HG03342 (cell line): Measurements from ENCODE around the gene LIMA1.
"Not testable (repeated sequence)": the region's sequence is repeated elsewhere in the genome, so short reads cannot be mapped to it uniquely, and the experiment has no call there.

Experiments used
- ATAC-seq: cut with Tn5 transposase; IDR thresholded peaks from one replicate; pipeline ENCODE4 v1.9.1; 2021; ENCODE audit warnings: mild to moderate bottlenecking, moderate library complexity; ENCODE audit not compliant: unreplicated experiment

The LIMA1 gene

DNA sequence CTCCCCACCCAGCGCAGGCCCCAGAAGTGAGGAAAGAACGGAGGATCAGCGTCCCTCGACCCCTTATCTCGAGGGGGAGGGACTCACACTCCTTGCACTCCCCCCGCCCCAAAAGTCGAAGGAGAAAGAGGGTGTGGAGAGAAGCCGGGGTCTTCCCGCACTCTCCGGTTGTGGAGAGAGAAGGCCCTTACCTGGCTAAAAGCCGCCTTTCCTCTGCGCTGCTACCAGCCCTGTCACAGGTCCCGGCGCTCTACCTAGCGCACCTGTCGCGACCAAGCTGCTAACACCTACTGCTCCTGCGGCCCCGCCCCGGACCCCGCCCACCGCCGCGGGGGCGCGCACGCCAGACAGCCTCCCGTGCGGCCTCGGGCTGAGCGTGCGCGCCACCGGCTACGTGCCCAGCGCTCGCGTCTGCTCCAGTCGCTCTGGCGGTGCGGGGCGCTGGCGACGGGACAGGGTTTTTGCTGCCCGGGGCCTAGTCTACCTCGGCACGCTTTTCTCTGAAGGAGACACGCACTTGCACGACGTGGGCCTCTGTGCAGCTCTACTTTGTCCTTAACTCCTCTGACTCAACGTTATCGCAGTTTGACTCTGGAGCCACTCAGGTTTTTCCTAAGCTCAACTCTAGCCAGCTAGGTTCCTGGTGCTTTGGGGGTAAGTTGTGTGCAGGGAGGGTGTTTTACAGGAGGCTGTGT is at the start of gene LIMA1:
Gene LIMA1 (minus strand): TSS at position 292 of the 695 bp plus-strand sequence. CDS start 34,769 bp downstream, outside the sequence.
- peak; percentile 88 for ATAC-seq

DNA sequence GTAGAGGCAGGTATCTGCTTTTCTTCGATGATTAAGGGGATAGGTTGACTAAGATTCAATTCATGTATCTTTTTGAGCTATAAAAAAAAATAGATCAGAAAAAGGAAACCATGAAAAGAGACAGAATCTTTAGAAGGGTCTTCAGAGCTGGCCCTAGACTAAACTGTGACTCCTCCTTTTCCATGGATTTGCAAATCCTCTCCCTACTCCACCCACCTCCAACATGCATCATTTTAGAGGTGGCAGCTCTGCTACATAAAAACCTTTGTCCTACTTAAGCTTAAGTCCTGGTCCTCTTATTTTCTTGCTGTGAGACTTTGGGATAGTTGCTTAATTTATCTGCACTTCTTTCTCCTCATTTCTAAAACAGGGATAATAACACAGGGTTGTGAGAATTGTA is 48.4 kb upstream of the LIMA1 start:
- ATAC-seq = no peak

DNA sequence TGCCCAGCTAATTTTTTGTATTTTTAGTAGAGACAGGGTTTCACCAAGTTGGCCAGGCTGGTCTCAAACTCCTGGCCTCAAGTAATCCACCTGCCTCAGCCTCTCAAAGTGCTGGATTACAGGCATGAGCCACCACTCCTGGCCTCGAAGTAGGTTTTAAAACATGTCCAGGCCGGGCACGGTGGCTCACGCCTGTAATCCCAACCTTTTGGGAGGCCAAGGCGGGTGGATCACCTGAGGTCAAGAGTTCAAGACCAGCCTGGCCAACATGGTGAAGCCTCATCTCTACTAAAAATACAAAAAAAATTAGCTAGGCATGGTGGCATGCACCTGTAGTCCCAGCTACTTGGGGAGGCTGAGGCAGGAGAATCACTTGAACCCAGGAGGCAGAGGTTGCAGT is 45.3 kb upstream of the LIMA1 start:
- not testable (repeated sequence) for ATAC-seq

DNA sequence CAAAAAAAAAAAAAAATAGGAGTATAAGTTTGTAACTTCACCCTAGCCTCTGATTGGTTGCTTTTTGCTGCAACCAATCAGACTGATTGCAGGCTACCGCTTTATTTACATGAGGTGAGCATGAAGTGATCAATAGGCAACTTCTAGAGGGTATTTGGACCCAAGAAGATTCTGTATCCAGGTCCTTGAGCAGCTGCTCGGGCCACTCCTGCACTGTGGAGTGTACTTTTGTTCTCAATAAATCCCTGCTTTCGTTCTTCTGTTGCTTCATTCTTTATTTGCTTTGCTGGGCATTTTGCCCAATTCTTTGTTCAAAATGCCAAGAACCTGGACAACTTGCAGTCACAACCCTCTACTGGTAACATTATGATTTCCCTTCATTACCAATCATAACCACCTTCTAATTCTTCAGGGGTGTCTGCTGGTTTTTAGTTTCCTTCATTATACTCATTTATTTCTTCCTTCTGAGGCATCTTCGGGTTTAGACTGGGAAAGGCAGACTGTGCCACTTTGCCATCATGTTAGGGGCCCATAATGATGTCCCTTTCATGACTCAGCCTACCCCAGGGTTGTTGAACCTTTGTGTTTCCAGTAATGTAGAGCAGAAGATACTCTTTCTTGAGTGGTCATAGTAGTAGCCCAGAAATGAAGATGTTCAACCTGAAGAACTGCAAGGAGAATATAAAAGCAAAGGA is 43.4 kb upstream of the LIMA1 start:
- no peak for ATAC-seq

DNA sequence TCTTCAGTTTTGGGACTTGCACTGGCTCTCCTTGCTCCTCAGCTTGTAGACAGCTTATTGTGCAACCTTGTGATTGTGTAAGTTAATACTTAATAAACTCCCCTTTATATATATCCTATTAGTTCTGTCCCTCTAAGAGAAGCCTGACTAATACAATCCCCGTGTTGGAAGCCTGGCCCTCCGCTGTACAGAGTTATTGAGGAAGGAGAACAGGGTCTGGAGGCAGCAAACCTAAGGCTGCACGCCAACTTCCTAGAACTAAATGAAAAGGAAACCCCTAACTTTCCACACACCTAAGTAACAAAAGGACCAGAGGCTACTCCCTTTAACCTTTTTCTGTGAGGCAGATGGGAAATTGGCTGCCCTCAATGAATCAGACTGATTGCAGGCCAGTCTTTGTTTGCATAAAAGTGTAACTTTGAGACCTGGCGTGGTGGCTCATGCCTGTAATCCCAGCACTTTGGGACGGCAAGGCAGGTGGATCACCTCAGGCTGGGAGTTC is 42.6 kb upstream of the LIMA1 start:
- ATAC-seq = no peak

DNA sequence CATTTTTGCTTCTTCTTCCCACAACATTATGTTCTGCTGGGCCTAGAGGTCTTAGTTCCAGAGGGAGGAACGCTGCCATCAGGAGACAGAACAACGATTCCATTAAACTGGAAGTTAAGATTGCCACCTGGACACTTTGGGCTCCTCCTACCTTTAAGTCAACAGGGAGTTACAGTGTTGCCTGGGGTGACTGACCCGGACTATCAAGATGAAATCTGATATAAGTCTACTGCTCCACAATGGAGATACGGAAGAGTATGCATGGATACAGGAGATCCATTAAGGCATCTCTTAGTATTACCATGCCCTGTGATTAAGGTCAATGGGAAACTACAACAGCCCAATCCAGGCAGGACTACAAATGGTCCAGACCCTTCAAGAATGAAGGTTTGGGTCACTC is 41.5 kb upstream of the LIMA1 start:
- not testable (repeated sequence) for ATAC-seq

DNA sequence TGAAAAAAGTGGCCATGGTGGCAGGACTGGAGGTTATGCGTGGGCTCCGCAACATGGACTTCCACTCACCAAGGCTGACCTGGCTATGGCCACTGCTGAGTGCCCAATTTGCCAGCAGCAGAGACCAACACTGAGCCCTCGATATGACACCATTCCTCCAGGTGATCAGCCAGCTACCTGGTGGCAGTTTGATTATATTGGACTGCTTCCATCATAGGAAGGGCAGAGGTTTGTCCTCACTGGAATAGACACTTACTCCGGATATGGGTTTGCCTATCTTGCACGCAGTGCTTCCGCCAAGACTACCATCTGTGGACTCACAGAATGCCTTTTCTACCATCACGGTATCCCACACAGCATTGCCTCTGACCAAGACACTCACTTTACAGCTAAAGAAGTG is 40.8 kb upstream of the LIMA1 start:
- not testable (repeated sequence) for ATAC-seq

DNA sequence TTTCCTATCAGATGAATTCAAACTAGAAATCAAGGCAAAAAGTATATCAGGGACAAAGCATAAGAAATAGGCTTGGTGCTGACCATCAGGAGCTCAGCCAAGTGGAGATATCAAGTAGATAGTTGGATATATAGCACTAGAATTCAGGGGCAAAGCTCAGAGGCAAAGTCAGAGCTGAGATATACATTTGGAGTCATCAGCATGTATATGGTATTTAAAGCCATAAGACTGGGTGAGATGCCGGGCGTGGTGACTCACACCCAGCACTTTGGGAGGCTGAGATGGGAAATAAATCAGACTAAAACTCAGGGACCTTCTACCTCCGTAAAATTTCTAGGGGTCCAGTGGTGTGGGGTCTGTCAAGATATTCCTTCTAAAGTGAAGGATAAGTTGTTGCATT is 38.9 kb upstream of the LIMA1 start:
- ATAC-seq = no peak

DNA sequence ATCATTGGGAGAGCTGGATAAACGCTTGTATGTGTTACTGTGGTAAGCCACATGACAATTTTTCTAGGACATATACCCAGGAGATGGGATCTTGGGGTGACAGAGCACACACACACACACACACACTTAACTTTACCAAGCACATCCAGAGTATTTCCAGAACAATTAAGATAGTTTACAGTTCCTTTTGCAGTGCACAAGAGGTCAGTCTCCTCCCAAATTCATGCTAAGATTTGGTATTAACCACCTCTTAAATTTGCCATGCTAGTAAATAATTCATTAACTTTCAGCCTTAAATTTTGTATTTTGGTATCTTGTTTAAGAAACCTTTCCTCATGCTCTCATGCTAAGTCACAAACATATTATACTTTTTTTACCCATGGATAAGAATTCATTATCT is 33.9 kb upstream of the LIMA1 start:
- ATAC-seq = no peak

DNA sequence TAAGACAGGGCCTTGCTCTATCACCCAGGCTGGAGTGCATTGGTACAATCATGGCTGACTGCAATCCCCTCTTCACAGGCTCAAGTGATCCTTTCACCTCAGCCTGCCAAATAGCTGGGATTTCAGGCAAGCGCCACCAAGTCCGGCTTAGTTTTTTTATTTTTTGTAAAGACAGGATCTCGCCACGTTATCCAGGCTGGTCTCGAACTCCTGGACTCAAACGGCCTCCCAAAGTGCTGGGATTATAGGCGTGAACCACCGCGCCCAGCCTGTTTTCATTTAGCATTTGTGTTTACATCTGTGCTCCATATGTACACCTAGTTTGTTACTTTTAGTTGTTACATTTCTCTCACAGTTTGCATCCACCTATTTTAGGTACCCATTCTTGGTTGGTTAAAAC is 32.5 kb upstream of the LIMA1 start:
- ATAC-seq = no peak

DNA sequence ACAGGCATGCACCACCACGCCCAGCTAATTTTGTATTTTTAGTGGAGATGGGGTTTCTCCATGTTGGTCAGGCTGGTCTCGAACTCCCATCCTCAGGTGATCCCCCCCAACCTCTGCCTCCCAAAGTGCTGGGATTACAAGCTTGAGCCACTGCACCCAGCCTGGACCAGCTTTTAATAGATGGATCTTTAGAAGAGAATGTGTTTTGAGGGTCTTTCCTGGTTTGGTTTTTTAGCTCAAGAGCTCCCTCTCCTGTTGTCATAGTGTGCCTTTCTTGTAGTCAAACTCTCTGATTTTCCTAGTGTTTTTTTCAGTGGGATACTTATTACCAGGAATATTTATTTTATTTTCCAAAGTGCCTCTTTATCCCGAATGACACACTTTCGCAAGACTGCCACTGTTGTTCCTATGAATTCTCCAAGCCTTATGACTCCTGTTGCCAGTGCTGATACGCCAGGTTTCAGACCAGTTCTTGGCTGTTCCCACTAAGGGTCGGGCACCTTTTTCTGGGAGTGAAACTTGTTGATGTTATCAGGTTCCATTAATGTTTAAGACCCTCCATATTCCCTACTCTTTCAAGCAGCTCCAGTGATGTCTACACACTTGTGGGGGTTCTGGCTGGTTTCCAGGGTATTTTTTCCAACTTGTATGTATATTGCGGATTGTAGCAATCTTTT is 31.5 kb upstream of the LIMA1 start:
- no peak for ATAC-seq

DNA sequence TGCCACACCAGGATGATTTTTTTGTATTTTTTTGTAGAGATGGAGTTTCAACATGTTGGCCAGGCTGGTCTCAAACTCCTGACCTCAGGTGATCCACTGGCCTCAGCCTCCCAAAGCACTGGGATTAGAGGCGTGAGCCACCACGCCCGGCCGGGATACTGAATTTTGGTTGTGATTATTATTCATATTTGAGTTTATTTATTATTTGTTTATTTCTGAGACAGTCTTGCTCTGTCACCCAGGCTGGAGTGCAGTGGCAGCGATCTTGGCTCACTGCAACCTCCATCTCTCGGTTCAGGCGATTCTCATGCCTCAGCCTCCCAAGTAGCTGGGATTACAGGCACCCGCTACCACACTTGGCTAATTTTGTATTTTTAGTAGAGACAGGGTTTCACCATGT is 30.7 kb upstream of the LIMA1 start:
- not testable (repeated sequence) for ATAC-seq

DNA sequence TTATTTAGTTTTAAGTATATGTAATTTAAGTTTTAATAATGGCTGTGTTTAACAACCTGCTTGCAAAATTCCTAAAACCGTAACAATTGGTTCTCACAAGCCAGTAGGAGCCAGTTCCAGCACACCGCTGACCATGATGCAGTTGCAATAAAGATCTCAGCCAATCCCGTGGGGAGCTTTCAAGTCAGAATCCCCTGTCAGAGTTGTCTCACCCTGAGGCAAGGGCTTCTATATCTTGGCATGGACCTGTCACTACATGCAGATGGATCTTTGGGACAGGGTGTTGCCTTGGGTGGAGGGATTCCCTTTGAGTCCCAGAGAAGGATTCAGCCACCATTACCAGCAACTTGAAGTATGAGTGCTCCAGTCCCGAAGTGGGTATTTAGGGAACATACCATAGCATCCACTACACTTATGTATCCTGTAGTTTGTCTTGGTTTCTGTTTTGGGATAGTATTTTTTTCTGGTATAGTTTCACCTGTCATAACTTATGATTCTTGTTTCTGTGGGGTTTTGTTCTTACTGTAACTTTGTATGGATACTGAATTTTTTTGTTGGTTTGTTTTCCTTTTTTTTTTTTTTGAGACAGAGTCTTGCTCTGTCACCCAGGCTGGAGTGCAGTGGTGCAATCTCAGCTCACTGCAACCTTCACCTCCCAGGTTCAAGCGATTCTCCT is 30.1 kb upstream of the LIMA1 start:
- no peak for ATAC-seq

DNA sequence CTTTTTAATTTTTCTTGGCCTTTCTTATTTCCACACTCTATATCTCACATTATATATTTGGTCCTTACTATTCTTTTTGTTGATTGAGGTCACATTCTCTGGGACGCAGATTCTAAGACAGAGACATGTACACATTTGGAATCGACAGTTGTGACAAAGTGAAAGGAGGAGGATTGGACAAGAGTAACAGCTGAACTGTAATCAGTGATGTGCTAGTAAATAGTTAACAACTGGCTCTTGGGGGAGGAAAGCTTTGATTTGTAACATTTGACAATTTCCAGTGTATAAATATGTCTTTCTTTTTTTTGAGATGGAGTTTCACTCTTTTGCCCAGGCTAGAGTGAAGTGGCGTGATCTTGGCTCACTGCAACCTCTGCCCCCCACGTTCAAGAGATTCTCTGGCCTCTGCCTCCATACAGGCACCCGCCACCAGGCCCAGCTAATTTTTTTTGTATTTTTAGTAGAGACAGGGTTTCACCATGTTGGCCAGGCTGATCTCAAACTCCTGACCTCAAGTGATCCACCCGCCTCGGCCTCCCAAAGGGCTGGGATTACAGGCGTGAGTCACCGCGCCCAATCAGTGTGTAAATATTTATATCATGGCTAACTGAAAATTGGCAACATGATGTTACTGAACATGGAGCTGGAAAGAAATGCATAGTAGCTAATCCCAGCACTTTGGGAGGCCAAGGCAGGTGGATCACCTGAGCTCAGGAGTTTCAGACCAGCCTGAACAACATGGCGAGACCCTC is 28.7 kb upstream of the LIMA1 start:
- not testable (repeated sequence) for ATAC-seq

DNA sequence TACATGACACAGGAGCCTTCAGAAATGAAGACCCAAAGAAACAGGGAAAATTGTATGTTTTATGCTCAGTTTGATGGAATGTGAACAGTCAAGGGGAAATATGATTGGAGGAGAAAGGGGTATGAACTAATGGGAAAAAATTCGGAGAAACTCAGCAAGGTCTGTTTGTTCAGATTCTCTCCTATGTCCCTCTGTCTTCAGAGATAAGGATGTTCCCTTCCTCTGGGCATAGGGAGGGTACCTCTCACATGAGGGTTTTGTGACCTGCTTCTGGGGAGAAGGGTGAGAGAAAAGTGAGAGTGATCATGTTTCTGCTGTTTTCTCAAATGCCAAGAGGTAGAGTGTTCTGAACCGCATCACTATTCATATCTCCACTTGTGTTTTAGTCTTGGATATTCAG is 26.6 kb upstream of the LIMA1 start:
- ATAC-seq = no peak

DNA sequence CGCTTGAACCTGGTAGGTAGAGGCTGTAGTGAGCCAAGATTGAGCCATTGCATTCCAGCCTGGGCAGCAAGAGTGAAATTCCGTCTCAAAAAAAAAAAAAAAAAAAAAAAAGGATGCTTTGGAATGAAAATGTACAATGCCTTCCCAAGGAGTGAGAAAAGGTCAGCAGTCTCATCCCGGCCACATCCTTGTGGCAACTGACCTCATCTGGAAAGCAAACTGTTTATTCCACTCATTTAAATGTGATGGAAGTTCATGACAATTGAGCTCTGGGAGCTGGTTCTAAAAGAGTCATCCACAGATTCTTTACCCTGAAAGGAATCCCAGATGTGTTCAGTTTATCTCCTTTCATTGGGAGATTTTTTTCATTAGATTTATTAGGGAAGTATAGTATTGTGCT is 19.4 kb upstream of the LIMA1 start:
- ATAC-seq = no peak

DNA sequence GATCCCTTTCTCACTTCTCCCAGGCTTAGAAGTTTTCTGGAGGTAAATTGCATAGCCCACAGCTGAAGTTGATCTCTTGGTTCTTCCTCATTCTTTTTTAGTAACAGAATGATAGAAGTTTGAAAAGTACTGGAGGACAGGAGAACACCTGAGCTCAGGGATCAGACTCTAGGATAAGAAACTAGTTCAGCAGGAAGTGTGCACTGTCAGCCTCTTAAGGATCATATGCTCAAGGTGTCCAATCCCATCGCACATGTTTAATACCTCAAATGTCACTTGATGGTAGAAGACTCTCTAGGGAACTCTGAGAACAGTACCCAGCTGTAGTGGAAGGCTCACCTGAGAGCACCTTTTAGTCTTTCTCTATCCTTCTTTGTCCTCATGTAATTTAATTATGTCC is 14.7 kb upstream of the LIMA1 start:
- ATAC-seq = no peak

DNA sequence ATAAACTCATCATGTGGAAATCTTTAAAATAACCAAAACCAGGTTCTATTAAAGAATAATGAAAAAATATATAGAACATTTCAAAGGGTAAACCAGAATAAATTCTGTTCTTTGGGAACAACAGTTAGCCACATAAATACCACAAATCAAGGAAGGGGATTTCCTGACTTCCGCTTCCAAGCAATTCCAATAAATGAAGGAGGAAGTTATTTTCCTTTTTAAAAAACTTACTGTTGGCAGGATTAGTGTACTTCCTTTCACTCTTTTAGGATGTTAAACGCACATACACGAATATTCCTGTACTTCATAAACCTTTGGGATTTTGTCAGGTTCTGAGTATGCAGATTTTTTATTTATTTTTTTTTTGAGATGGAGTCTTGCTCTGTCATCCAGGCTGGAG is 13.7 kb upstream of the LIMA1 start:
- no peak for ATAC-seq

DNA sequence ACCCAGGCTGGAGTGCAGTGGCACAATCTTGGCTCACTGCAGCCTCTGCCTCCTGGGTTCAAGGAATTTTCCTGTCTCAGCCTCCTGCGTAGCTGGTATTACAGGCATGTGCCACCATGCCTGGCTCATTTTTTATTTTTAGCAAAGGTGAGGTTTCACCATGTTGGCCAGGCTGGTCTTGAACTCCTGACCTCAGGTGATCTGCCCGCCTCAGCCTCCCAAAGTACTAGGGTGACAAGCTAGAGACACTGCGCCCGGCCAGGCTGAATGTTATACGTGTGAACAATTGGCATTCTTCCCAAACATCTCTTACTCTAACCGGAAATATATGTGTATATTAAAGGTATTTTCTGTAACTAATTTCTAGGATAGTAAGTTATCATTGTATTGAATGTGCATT is 13.2 kb upstream of the LIMA1 start:
- ATAC-seq = no peak

DNA sequence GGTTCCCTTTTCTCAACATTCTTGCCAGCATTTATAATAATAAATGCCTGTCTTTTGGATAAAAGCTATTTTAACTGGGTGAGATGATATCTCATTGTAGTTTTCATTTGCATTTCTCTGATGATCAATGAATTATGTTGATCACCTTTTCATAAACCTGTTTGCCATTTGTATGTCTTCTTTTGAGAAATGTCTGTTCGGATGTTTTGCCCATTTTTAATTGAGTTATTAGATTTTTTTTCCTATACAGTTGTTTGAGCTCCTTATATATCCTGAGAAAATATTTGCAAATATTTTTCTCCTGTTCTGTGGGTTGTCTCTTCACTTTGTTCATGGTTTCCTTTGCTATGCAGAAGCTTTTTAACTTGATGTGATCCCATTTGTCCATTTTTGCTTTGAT is 8.1 kb upstream of the LIMA1 start:
- ATAC-seq = no peak

DNA sequence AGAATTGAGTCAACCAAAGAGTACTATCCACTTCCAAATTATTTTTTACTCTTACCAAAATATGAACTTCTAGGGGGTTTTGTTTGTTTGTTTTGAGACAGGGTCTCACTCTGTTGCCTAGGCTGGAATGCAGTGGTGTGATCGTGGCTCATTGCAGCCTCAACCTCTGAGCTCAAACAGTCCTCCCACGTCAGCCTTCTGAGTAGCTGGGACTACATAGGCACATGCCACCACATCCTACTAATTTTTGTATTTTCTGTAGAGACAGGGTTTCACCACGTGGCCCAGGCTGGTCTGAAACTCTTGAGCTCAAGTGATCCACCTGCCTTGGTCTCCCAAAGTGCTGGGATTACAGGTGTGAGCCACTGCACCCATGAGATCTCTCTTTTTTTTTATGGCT is 7.4 kb upstream of the LIMA1 start:
- ATAC-seq = not testable (repeated sequence)
